Nucleus accumbens (tissue), 56 donors: ENCODE data around the gene SYT2.

Experiments used
- DNase-seq, 56 donors: peaks; one replicate each; lab custom pipeline; 2025; lab: John Stamatoyannopoulos, UW

Gene SYT2

DNA sequence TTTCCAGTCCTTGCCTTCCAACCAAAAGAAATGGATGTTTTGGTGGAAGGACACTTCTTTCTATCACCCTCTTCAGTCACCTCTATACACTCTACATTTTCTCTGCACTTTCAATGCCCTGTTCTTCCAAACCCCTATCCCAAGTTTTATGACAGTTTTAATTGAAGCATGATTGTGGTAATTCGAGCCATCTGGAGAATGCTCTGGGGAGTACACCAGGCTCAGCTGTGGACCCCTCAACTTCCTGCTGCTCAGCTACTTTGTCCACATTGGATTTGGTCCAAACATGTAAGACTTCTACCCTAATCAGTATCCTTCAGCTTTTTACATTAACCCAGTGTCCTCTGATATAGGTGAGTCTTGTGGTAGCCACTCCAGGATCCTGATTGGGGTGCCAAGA lies 129.6 kb downstream of the SYT2 start:
- no peak for DNase-seq

- DNase-seq, result no peak
Observed at GRCh38 chr1:202579806-202580205, 130.4 kb downstream of the SYT2 start.

GRCh38 chr1:202578565-202578964 lies 131.7 kb downstream of the SYT2 start:
- DNase-seq, result no peak

- no peak for DNase-seq
Observed at GRCh38 chr1:202578001-202578504, 132.2 kb downstream of the SYT2 start.

DNA sequence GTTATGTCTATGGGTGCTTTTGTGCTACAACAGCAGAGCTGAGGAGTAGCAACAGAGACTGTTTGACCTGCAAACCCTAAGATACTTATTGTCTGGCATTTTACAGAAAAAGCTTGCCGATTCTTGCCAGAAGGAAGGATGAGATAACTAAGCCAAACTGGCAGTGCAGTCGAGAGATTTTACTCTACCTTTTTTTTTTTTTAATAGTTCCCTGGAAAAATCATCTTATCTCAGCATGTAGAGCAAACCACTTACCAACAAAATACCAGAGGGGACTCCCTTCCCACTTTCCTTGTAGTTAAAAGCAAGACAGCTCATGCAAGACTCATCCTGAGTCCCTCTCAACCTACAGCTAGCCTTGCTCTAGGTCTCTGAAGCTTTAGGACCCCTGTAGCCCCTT lies 132.9 kb downstream of the SYT2 start:
- DNase-seq, result no peak

GRCh38 chr1:202576816-202577215 lies 133.4 kb downstream of the SYT2 start:
- DNase-seq, result no peak

- no peak for DNase-seq
Observed at GRCh38 chr1:202575918-202576653, 134.2 kb downstream of the SYT2 start.

GRCh38 chr1:202572867-202573266 lies 137.4 kb downstream of the SYT2 start:
- no peak for DNase-seq

GRCh38 chr1:202571719-202572339 lies 138.4 kb downstream of the SYT2 start:
- DNase-seq, result peak in 8 of 56 donors; percentile 6 to 46 (median 25)

- DNase-seq, result no peak
Observed at GRCh38 chr1:202569393-202570322, 140.6 kb downstream of the SYT2 start.

DNA sequence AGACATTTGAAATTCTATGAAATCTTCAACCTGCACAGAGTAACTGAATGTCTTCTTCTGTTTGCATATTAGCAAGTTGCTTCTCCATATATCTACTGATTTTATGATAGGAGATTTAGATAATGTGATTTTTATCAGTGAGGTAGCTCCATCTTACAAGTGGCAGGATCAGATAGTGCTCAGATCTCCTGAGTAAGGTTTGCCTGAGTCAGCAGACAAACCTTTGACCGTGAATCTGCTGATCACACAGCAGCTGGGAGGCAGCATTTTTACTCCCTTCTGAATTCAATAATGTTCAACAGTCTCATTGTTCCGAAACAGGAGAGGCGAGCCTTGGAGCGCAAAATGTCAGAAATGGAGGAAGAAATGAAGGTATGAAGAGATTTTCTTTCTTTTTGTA lies 141.4 kb downstream of the SYT2 start:
- no peak for DNase-seq

DNA sequence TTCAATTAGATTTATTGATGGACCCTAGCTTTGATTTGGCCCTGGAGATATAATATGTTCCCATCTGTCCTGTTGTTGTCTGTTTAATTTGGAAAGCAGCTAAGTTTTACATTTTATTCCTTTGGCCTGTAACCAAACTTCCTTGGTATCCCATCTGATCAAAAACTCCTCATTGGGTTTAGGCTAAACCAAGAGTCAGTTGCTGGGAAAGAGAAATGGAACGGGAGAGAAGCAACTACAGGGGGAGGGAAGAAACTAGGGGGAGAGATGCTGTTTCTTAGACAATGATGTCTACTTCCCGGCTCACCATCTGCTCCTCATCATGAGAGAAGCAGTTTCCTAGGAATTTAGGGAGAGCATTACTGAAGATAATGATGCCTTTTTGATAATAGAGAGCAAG lies 141.8 kb downstream of the SYT2 start:
- DNase-seq, result no peak

GRCh38 chr1:202567738-202568137 lies 142.5 kb downstream of the SYT2 start:
- no peak for DNase-seq

GRCh38 chr1:202565890-202566602 lies 144.2 kb downstream of the SYT2 start:
- DNase-seq, result no peak

GRCh38 chr1:202564958-202565495 lies 145.2 kb downstream of the SYT2 start:
- DNase-seq, result no peak

DNA sequence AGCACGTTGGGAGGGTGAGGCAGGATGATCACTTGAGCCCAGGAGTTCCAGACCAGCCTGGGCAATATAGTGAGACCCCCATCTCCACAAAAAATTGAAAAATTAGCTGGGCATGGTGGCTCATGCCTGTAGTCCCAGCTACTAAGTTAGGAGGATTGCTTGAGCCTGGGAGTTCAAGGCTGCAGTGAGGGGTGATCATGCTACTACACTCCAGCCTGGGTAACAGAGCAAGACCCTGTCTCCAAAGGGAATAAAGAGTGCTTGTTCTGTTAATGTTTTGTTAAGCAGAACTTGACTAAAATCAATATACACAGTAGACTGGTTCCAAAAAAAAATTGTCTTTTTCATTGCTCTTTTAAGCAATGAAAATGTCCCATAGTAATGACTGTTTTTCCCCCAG lies 146.4 kb downstream of the SYT2 start:
- no peak for DNase-seq

GRCh38 chr1:202562444-202563060 lies 147.7 kb downstream of the SYT2 start:
- DNase-seq, result no peak

DNA sequence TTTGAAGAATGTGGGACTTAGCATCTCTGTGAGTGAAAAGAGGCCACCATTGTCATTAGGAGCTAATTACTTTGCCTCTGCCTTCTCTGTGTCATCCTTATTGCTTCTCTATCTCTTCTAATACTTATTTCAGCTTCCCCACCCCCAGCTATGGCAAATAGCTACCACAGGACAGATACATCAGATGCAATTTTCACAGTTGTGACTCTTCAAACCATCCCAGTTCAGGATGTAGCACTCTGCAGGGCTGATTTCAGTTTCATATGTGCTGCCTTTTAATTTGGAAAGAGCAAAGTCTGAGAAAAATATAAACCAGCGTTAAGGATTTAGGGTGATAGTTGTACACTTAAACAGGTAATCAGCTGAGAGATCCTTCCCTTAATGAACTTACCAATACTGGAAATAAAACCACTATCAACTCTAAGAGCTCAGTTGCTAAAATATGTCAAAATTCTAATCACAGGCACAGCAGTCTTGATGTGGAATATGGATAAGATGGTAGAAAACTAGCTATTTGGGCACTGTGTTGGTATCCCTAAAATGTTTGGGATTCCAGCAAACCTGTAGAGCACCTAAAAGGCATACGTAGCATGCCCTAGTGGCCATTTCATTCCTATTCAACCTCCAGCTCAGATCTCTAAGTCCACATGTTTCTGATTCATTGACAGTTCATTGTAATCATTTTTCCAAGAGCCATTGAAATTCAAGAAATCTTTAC lies 148.4 kb downstream of the SYT2 start:
- no peak for DNase-seq

DNA sequence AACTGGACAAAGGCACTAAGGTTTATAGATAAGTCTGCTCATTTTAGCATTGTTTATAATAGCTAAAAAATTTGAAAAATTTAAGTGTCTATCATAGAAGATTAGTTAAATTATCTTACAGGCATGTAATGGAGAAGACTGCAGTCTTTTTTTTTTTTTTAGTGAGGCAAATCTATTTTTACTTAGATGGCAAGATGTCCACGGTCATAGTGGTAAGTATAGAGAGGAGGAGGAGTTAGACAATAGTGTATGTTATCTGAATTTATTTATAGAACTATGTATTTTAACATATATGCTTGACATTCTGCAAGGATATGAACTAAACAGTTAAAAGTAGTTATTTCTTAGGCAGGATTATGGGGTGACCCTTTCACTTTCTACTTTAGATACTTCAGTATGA lies 149.0 kb downstream of the SYT2 start:
- no peak for DNase-seq
